Lower leg skin (tissue), 4 donors: Measurements from ENCODE around the gene PRR14L. TPM values are rescaled to one million over a fixed set of nuclear protein-coding genes. Genes with fewer than 3 reads are reported as not detected.

Source experiments
- DNase-seq, 2 donors: peaks; one replicate each; pipeline ENCODE4 v3.0.0-alpha.2; 2019; ENCODE audit warnings: low spot score in 2 of 2
- H3K4me3 ChIP-seq: fragments of 200-600 bp; sonication (generic); 2 replicates; pipeline ENCODE4 v1.5.1; 2017; ENCODE audit warnings: mild to moderate bottlenecking, low read depth; ENCODE audit not compliant: poor library complexity, severe bottlenecking
- CTCF ChIP-seq, 3 donors: fragments of 450-650 bp; IDR thresholded peaks; one replicate each; pipeline ENCODE4 v1.5.1; 2016; ENCODE audit warnings: antibody characterized with exemption in 3 of 3, mild to moderate bottlenecking in 3 of 3, moderate library complexity in 2 of 3
- POLR2A ChIP-seq, 2 donors: fragments of 450-650 bp; IDR thresholded peaks; one replicate each; pipeline ENCODE4 v1.6.1; 2016 to 2017; ENCODE audit warnings: antibody characterized with exemption in 2 of 2, mild to moderate bottlenecking in 1 of 2, moderate library complexity in 1 of 2
- WGBS, 2 donors: methylation state at CpG; one replicate each; pipeline ENCODE4 v1.1.5; 2018; 5-methylcytosine and 5-hydroxymethylcytosine counted together
- intact Hi-C: fragments of 100-400 bp; cut with DNase I; formaldehyde crosslinking; loops from one replicate; pipeline ENCODE4 v1.15.0; 2023; ENCODE audit warnings: low total_unique reads
- total RNA-seq, 4 donors: library from RNA; depleted of rRNA; stranded (reverse); fragments of >200 nt; gene quantifications; one replicate each; pipeline ENCODE4 v1.1.0, GENCODE V29; 2016

PRR14L gene
- total RNA-seq, 4 donors from 2014 or later: 27.0 to 32.7 (median 29.7) TPM

GRCh38 chr22:31652911-31653684 lies 96.8 kb downstream of the PRR14L start:
- no peak overlapping the region for H3K4me3 ChIP-seq
- TF ChIP-seq CTCF (IDR thresholded peaks at IDR 0.05): no peak
- TF ChIP-seq POLR2A (IDR thresholded peaks at IDR 0.05): no peak
- no peak for DNase-seq
- intact Hi-C loops: no loop called here
- WGBS, 2 donors: 83 to 86% methylated on average over 9 of the region's 9 CpGs

GRCh38 chr22:31652088-31652487 lies 97.8 kb downstream of the PRR14L start:
- TF ChIP-seq POLR2A (IDR thresholded peaks at IDR 0.05) (no peak), CTCF (IDR thresholded peaks at IDR 0.05) (no peak)
- WGBS, 2 donors: 71 to 73% methylated on average over 9 of the region's 9 CpGs
- no peak for DNase-seq
- intact Hi-C loops: no loop called here
- H3K4me3 ChIP-seq: no peak overlapping the region

- WGBS, 2 donors: 74 to 86% methylated on average over 4 of the region's 4 CpGs
- intact Hi-C loops: no loop called here
- H3K4me3 ChIP-seq: no peak overlapping the region
- no peak for TF ChIP-seq POLR2A (IDR thresholded peaks at IDR 0.05)
- no peak for TF ChIP-seq CTCF (IDR thresholded peaks at IDR 0.05)
- no peak for DNase-seq
Observed at GRCh38 chr22:31651664-31652063, 98.3 kb downstream of the PRR14L start.

GRCh38 chr22:31650391-31650790 lies 99.5 kb downstream of the PRR14L start:
- no peak overlapping the region for H3K4me3 ChIP-seq
- intact Hi-C loops: no loop called here

GRCh38 chr22:31647523-31648320 lies 102.2 kb downstream of the PRR14L start:
- intact Hi-C loops: no loop called here
- TF ChIP-seq CTCF (IDR thresholded peaks at IDR 0.05) (no peak), POLR2A (IDR thresholded peaks at IDR 0.05) (no peak)
- no peak overlapping the region for H3K4me3 ChIP-seq
- 79 to 90% methylated on average over 11 of the region's 11 CpGs for WGBS, 2 donors
- DNase-seq: no peak

More at GRCh38 chr22:31650391-31650790, 99.5 kb downstream of the PRR14L start:
- TF ChIP-seq POLR2A (IDR thresholded peaks at IDR 0.05) (no peak), CTCF (IDR thresholded peaks at IDR 0.05) (no peak)
- WGBS, 2 donors: 58 to 64% methylated on average over 6 of the region's 6 CpGs
- no peak for DNase-seq
